GM18858 (cell line): ENCODE measurements around the gene CXCL5.
"Not testable (repeated sequence)": the region's sequence is repeated elsewhere in the genome, so short reads cannot be mapped to it uniquely, and the experiment has no call there.

ENCODE experiments used
- ATAC-seq: cut with Tn5 transposase; IDR thresholded peaks from one replicate; pipeline ENCODE4 v1.9.1; 2021; ENCODE audit not compliant: unreplicated experiment

CXCL5 gene

GRCh38 chr4:74015126-74015780 is 16.8 kb upstream of the CXCL5 start:
- ATAC-seq, result no peak

- ATAC-seq, result no peak
Observed at GRCh38 chr4:74014332-74014731, 15.9 kb upstream of the CXCL5 start.

- ATAC-seq, result no peak
Observed at GRCh38 chr4:74013264-74013663, 14.8 kb upstream of the CXCL5 start.

- ATAC-seq, result no peak
Observed at GRCh38 chr4:74012130-74012529, 13.7 kb upstream of the CXCL5 start.

GRCh38 chr4:74009307-74009706 is 10.8 kb upstream of the CXCL5 start:
- ATAC-seq, result no peak

GRCh38 chr4:74006009-74006476 is 7.6 kb upstream of the CXCL5 start:
- no peak for ATAC-seq

- no peak for ATAC-seq
Observed at GRCh38 chr4:74005528-74005927, 7.1 kb upstream of the CXCL5 start.

GRCh38 chr4:74004668-74005067 is 6.2 kb upstream of the CXCL5 start:
- no peak for ATAC-seq

- no peak for ATAC-seq
Observed at GRCh38 chr4:74000301-74000700, 1.8 kb upstream of the CXCL5 start.

- no peak for ATAC-seq
Observed at GRCh38 chr4:73992050-73992449, 6.4 kb downstream of the CXCL5 start.

GRCh38 chr4:73991742-73992000 is 6.8 kb downstream of the CXCL5 start:
- no peak for ATAC-seq

GRCh38 chr4:73990988-73991741 is 7.3 kb downstream of the CXCL5 start:
- no peak for ATAC-seq

GRCh38 chr4:73989928-73990327 is 8.5 kb downstream of the CXCL5 start:
- ATAC-seq, result no peak

GRCh38 chr4:73989031-73989430 is 9.4 kb downstream of the CXCL5 start:
- ATAC-seq, result no peak

GRCh38 chr4:73988061-73988460 is 10.4 kb downstream of the CXCL5 start, which contains the start of gene PPBP:
PPBP (minus strand) TSS chr4:73988190; CDS start chr4:73988103, 87 bp downstream.
- ATAC-seq, result no peak

- no peak for ATAC-seq
Observed at GRCh38 chr4:73985528-73985852, 13.0 kb downstream of the CXCL5 start.

GRCh38 chr4:73984736-73985527 is 13.5 kb downstream of the CXCL5 start:
- ATAC-seq, result no peak

- ATAC-seq, result not testable (repeated sequence)
Observed at GRCh38 chr4:73981175-73981574, 17.3 kb downstream of the CXCL5 start.

- ATAC-seq, result no peak
Observed at GRCh38 chr4:73979407-73979957, 19.0 kb downstream of the CXCL5 start.

- ATAC-seq, result no peak
Observed at GRCh38 chr4:73978886-73979285, 19.6 kb downstream of the CXCL5 start.

- no peak for ATAC-seq
Observed at GRCh38 chr4:73976716-73977115, 21.8 kb downstream of the CXCL5 start.

GRCh38 chr4:73976217-73976616 is 22.3 kb downstream of the CXCL5 start:
- no peak for ATAC-seq
